HG02884 (cell line): ENCODE measurements around the gene KCNS3.

Source experiments
- ATAC-seq: cut with Tn5 transposase; IDR thresholded peaks from one replicate; pipeline ENCODE4 v1.9.1; 2021; ENCODE audit warnings: mild to moderate bottlenecking, moderate library complexity; ENCODE audit not compliant: unreplicated experiment

The KCNS3 gene, protein sequence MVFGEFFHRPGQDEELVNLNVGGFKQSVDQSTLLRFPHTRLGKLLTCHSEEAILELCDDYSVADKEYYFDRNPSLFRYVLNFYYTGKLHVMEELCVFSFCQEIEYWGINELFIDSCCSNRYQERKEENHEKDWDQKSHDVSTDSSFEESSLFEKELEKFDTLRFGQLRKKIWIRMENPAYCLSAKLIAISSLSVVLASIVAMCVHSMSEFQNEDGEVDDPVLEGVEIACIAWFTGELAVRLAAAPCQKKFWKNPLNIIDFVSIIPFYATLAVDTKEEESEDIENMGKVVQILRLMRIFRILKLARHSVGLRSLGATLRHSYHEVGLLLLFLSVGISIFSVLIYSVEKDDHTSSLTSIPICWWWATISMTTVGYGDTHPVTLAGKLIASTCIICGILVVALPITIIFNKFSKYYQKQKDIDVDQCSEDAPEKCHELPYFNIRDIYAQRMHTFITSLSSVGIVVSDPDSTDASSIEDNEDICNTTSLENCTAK

GRCh38 chr2:17878281-17879136 lies at the start of gene KCNS3:
Gene KCNS3 (plus strand): TSS chr2:17878667. CDS start chr2:17931009, 52,342 bp downstream.
- ATAC-seq: peak; percentile 78

DNA sequence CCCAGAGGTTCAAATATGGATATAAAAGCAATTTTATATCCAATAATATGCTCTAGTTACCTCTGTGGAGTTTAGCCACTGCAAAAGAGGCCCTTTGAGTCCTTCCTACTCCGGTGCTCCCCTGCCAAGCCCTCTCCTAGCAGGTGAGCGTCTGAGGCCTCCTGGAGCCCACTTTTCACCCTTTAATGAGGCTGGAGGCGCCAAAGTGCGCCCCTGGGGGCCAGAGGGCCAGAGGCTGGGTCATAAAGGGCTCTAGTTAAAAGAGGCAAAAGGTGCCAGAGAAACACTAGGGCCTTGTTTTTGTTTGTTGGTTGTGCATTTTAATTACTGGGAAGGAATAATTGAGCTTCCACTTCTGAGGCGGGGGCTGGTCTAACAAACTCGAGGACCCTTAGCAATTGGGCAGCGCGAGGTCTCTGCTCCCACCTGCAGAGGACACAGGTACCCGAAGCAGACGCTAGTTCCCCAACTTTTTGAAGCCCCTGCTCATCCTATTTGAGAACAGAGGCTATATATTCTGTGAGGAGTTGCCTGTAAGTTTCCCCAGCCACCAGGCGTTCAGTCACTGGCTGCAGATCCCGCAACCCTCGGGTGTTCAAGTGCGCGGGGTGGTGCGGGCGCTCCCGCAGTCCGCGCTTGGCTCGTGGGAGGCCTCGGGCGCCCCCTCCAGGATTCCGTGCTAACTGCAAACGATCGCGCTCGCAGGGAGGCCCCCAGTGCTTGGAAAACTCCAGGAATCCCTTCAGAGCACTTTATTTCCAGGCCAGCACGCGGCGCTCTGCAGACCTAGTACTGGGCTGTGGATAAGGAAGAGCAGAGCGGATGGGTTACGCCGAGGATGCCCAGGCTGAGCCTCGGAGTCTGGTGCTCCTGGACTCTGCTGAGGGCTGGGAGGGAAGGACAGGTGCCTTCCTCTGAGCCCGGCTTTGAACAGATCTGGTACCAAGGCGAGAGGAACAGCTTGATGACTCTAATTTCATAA lies 48.1 kb upstream of the KCNS3 start:
- peak; percentile 88 for ATAC-seq

- no peak for ATAC-seq
Measured at GRCh38 chr2:17835516-17835915, 43.0 kb upstream of the KCNS3 start.

GRCh38 chr2:17839959-17840358 lies 38.5 kb upstream of the KCNS3 start:
- ATAC-seq: no peak

DNA sequence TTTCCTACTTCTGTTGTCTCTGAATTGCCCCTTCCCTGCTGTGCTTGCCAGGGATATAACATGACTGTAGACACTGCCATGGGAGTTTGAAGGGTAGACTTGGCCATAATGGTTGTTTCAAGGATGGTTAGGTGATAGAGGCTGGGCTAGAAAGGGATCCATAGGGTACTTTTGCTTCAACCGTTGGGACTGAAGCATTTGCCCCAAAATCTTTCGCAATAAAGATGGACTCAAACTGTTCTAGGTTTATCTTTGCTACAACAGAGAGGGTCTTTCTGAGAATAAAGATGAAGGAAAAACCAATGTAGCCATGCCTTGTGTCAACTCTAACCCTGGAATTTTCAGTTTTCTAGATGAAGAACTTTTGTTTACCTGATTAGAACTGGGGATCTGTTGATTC lies 35.0 kb upstream of the KCNS3 start:
- no peak for ATAC-seq

DNA sequence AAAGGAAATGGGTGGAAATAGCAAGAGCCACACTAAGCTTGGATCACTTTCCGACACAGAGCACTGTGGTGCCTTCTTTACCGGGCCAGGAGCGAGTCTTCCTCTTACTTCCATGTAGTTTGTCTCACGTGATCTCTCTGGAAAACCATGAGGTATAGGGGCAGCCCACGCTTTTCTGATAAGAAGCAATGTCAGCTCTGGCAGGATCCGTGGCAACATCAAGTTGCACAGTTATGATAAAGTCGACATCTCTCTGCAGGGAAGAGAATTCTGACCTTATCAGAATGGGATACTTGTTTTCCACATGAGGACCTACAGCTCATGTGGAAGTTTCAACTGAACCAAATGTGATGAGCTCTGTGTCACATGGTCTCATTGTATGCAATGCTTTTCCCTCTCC lies 32.7 kb upstream of the KCNS3 start:
- ATAC-seq: no peak

DNA sequence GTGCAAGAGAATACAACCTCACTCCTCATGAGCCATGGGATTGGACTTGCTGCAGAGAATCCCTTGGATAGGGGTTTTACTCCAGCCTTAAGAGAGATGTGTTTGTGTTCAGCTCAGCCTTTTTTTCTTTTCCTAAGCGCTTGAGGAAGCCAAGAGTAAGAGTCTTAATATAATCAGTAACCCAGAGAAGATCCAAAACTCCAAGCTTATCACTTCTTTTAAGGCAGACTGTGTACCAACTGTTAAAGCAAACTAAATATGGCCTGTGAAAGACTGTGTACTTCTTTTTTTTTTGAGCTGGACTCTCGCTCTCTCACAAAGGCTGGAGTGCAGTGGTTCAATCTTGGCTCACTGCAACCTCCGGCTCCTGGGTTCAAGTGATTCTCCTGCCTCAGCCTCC lies 31.8 kb upstream of the KCNS3 start:
- ATAC-seq: no peak

DNA sequence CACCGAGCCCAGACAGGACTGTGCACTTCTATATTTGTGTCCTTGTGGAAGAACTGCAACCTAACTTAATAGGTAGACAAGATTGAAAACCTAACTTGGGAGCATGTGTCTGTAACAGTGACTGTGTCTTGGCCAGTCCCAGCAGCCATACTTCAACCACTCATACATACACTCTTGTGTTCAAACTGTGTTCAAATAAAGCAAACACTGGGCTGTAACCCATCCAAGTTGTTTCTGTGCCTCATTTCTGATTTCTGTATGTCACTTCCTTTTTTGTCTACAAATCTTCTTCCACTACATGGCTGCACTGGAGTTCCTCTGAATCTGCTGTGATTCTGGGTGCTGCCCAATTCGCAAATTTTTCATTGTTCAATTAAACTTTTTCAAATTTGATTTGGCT lies 31.2 kb upstream of the KCNS3 start:
- no peak for ATAC-seq

DNA sequence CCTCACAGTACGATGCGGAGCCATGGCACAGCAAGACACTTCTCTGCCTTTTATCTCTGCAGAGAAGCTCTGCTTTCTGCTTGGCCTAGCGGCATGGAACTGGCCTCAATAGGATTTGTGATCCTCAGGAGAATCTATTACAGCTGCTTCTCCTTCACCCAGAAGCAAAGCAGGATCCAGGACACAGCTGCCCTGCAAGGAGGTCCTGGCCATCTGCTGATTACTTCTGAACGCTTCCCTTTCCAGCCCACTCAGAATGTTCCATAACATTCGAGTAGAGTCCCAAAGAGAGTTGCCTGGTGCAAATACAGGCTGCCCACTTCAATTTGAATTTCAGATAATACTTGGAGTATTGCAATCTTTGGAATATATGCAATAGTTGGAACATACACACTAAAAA lies 29.2 kb upstream of the KCNS3 start:
- ATAC-seq: no peak

DNA sequence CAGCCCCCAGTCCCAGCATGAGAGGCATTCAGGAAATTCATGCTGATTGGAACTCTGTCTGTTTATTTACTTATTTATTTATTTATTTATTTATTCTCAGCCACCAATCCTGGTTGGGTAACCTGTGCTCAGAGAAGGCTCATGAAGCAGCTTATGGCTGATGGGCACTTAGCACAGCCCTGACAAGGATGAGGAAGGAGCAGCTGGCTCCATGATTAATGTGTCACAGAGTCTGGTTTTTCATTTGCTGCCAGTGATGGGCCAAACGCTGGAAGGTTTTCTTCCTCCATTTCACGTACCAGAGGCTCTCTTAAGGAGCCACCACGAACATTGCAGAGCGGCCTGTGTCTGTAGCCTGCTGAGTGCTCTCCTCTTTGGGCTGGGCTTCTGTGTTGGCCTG lies 28.3 kb upstream of the KCNS3 start:
- no peak for ATAC-seq

GRCh38 chr2:17851731-17852585 lies 26.5 kb upstream of the KCNS3 start:
- ATAC-seq: peak; percentile 89

DNA sequence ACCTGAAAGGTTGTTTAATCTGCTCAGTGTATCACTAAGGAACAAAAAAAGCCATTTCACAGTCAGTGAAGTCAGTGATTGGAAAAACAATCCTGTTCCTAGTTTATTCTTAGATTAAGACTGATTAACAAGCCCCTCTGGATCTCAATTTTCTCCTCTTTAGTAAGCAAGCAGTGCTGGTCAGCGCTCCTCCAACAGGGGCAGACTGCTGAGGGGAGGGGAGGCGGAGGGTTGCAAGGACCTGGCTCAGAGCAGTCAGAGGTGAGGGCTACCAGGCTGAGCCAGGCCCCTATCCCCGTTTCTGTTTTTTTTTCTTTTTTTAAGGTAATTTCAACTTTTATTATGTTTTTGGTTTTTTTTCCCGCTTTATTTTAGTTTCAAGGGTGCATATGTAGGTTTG lies 24.7 kb upstream of the KCNS3 start:
- ATAC-seq: no peak

- no peak for ATAC-seq
Measured at GRCh38 chr2:17857021-17857420, 21.4 kb upstream of the KCNS3 start.

GRCh38 chr2:17858064-17858463 lies 20.4 kb upstream of the KCNS3 start:
- no peak for ATAC-seq

DNA sequence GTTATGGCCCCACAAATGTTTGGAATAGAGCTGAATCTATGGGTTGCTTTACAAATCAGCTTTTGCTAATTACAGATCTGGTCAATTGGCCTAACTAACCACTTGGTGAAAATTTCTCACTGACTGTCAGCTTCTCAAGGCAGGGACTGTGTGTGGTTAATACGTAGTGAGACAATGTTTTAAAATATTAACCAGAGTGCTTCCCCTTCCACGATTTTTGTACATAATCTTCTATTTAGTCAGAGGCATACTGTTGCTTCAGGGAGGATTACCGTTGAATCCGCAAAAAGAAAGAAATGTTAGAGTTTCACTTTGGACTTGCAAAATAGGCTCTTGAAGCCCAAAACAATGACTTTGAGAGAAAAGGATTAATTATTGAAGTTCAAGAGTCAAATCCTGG lies 14.9 kb upstream of the KCNS3 start:
- no peak for ATAC-seq

DNA sequence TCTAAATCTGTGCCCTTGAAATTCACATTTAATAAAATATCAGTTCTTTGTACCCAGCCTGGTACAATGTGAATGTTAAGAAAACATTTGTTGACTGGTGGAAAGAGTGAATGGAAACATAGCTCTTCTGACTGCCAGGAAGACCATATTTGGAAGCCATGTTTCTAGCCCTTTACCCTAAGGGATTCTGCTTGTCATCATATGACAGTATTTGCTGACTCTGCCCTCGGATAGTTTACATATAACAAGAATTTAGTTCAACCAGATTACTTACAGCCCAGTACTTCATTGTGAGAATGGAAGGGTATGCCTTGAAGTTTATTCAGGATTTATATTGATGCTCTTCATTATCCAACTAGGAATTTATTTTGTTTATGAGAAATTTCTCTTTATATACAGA lies 13.8 kb upstream of the KCNS3 start:
- no peak for ATAC-seq

DNA sequence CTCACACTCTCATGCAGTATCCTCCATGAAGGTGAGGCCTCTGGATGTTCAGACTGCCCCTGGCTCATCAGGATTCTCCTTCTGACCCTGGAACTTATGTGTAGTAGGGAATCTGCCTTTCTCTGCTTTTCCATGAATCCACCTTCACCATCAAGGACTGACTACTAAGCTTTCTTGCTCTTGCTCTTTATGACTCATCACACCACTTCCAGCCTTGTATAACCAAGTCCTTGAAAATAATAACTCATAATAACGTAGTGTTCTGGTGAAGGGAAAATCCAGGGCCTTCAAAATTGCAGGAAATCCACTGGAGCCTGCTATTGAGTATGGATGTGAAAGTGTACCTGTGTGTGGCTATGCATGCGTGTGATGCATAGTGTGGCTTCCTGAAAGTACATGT lies 11.3 kb upstream of the KCNS3 start:
- no peak for ATAC-seq

DNA sequence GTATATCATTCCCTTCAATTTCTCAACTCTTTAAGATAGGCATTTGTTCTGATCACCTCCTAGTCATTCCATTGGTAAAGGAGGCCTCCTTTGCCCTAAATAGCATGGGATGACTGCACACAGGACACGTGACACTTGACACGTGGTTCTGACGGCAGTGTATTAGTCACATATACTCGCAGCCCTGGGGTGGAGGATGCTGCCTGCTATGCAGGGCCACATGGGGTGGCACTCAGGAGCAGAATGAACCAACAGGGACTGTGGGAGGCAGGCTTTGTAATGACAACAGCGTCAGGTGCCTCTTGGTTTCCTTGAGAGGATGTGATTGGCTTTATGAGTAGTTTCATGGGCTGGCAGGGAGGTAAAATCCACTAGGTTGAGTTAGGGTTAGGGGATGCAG lies 9.3 kb upstream of the KCNS3 start:
- ATAC-seq: no peak

DNA sequence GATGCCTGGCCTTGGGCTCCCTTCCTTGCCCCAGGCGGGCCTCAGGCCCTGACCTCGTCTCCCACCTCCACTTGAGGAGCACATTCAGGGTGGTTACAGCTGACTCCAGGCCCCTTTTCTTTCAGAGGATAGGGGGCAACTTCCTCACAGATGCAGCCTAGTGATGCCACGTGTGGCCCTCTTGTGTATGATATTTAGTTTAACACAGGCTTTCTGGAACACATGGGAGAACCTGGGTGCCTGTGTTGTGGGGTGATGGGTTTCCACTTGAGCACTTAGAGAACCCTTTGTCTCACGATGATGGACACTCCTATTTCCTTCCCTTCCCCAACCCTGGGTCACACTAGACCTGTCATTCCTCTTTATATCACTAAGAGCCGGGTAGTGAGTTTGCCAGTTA lies 6.8 kb upstream of the KCNS3 start:
- ATAC-seq: no peak

DNA sequence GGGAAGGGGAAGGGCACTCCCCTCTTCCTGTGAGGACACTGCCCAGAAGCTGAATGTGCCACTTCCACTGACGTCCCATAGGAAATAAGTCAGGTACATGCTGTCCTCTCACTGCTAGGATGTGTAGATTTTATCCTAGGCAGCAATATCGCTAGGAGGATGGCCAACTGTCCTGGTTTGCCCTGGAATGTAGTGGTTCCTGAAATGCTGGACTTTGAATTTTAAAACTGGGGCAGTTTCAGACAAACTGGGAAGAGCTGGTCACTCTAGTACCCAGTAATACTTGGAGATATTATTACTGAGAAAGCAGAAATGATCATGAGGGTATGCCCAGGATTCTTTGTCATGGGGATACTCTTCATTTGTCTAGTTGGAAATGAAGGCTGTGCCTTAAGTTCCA lies 5.4 kb upstream of the KCNS3 start:
- ATAC-seq: no peak
